MV-4-11 (cell line): ENCODE measurements around the gene CASP9.

ENCODE experiments used
- DNase-seq: peaks from one replicate; lab custom pipeline; 2025; lab: John Stamatoyannopoulos, UW

The CASP9 gene

GRCh38 chr1:15524021-15524282 is at the start of gene CASP9:
Gene CASP9, minus strand, starts transcription at chr1:15524215. Its CDS starts 15 bp downstream, at chr1:15524200.
- no peak for DNase-seq

GRCh38 chr1:15573477-15573876 is 49.5 kb upstream of the CASP9 start:
- peak; percentile 2 for DNase-seq

GRCh38 chr1:15571266-15571665 is 47.3 kb upstream of the CASP9 start:
- DNase-seq, result no peak

GRCh38 chr1:15570861-15571260 is 46.8 kb upstream of the CASP9 start:
- no peak for DNase-seq

GRCh38 chr1:15568387-15569073 is 44.5 kb upstream of the CASP9 start:
- DNase-seq, result no peak

GRCh38 chr1:15559189-15559810 is 35.3 kb upstream of the CASP9 start:
- DNase-seq, result peak; percentile 70

GRCh38 chr1:15558516-15558915 is 34.5 kb upstream of the CASP9 start:
- no peak for DNase-seq

- no peak for DNase-seq
Observed at GRCh38 chr1:15557594-15557993, 33.6 kb upstream of the CASP9 start.

GRCh38 chr1:15557008-15557407 is 33.0 kb upstream of the CASP9 start:
- DNase-seq, result no peak

GRCh38 chr1:15550573-15550972 is 26.6 kb upstream of the CASP9 start:
- no peak for DNase-seq

- DNase-seq, result no peak
Observed at GRCh38 chr1:15546641-15547040, 22.6 kb upstream of the CASP9 start.

GRCh38 chr1:15543589-15544568 is 19.9 kb upstream of the CASP9 start:
- DNase-seq, result no peak

GRCh38 chr1:15543251-15543588 is 19.2 kb upstream of the CASP9 start:
- no peak for DNase-seq

GRCh38 chr1:15542388-15543250 is 18.6 kb upstream of the CASP9 start:
- no peak for DNase-seq

GRCh38 chr1:15541231-15541792 is 17.3 kb upstream of the CASP9 start:
- no peak for DNase-seq

- DNase-seq, result no peak
Observed at GRCh38 chr1:15540186-15540585, 16.2 kb upstream of the CASP9 start.

GRCh38 chr1:15538771-15539170 is 14.8 kb upstream of the CASP9 start:
- DNase-seq, result no peak

GRCh38 chr1:15531682-15532081 is 7.7 kb upstream of the CASP9 start:
- DNase-seq, result peak; percentile 39

GRCh38 chr1:15531003-15531402 is 7.0 kb upstream of the CASP9 start:
- no peak for DNase-seq

GRCh38 chr1:15526490-15527339 is 2.7 kb upstream of the CASP9 start, which contains the start of gene DNAJC16:
Gene DNAJC16, plus strand, starts transcription at chr1:15526848. Its CDS starts 2,258 bp downstream, at chr1:15529106.
- DNase-seq, result peak; percentile 100
